Liver (tissue), 3 donors: Measurements from ENCODE around the gene SCUBE3.

Experiments
- CTCF ChIP-seq: fragments of 150-350 bp; IDR thresholded peaks from 2 replicates; pipeline ENCODE4 v1.5.1; 2017; ENCODE audit warnings: improper control_type of control experiment, low read depth, low read length; ENCODE audit not compliant: missing input control
- EGR1 ChIP-seq, 2 donors: IDR thresholded peaks; 2 replicates each; pipeline ENCODE4 v1.6.1; 2016 to 2018; ENCODE audit warnings: antibody characterized with exemption in 2 of 2, low read depth in 2 of 2
- FOXA1 ChIP-seq: IDR thresholded peaks from 2 replicates; pipeline ENCODE4 v1.6.1; 2016; ENCODE audit warnings: antibody characterized with exemption
- GABPA ChIP-seq, 2 donors: IDR thresholded peaks in 1 of 2; conservative IDR thresholded peaks in 1 of 2; 2 replicates each; pipeline ENCODE4 v1.6.1; 2016; ENCODE audit warnings: antibody characterized with exemption in 2 of 2, mild to moderate bottlenecking in 1 of 2, moderate library complexity in 1 of 2
- MAX ChIP-seq: IDR thresholded peaks from 2 replicates; pipeline ENCODE4 v1.6.1; 2016; ENCODE audit warnings: antibody characterized with exemption
- RAD21 ChIP-seq, 2 donors: IDR thresholded peaks; 2 replicates each; pipeline ENCODE4 v1.6.1; 2016; ENCODE audit warnings: antibody characterized with exemption in 2 of 2, mild to moderate bottlenecking in 2 of 2
- REST ChIP-seq: IDR thresholded peaks from 2 replicates; pipeline ENCODE4 v1.6.1; 2016; ENCODE audit warnings: antibody characterized with exemption, mild to moderate bottlenecking
- RXRA ChIP-seq, 2 donors: IDR thresholded peaks; 2 replicates each; pipeline ENCODE4 v1.6.1; 2017 to 2018; ENCODE audit warnings: antibody characterized with exemption in 2 of 2, mild to moderate bottlenecking in 1 of 2
- SP1 ChIP-seq: IDR thresholded peaks from 2 replicates; pipeline ENCODE4 v1.6.1; 2018; ENCODE audit warnings: antibody characterized with exemption, mild to moderate bottlenecking
- YY1 ChIP-seq: IDR thresholded peaks from 2 replicates; pipeline ENCODE4 v1.6.1; 2016; ENCODE audit warnings: antibody characterized with exemption, mild to moderate bottlenecking
- ZBTB33 ChIP-seq: IDR thresholded peaks from 2 replicates; pipeline ENCODE4 v1.6.1; 2016; ENCODE audit warnings: antibody characterized with exemption
- donor health status: healthy.
- donor health status: healthy.

GRCh38 chr6:35197196-35197595 lies 16.6 kb upstream of the SCUBE3 start:
- no peak for TF ChIP-seq CTCF
- no peak for TF ChIP-seq RXRA (IDR thresholded peaks at IDR 0.05)
- TF ChIP-seq EGR1 (IDR thresholded peaks at IDR 0.05; ENCODE audit: low read depth in 2 of 2): no peak
- TF ChIP-seq YY1: no peak
- TF ChIP-seq REST: no peak
- TF ChIP-seq SP1: no peak
- TF ChIP-seq RAD21 (IDR thresholded peaks at IDR 0.05): no peak
- no peak for TF ChIP-seq FOXA1
- TF ChIP-seq ZBTB33: no peak
- TF ChIP-seq GABPA (IDR thresholded peaks at IDR 0.05 in 1 of 2, conservative IDR thresholded peaks at IDR 0.05 in 1 of 2): no peak
- TF ChIP-seq MAX: no peak
